Hepatocyte (in vitro differentiated cells): Measurements from ENCODE around the gene MED13L. TPM values are rescaled to one million over a fixed set of nuclear protein-coding genes. Genes with fewer than 3 reads are reported as not detected.

Experiments
- DNase-seq: peaks from one replicate; pipeline ENCODE4 v3.0.0-alpha.2; 2016; ENCODE audit warnings: low spot score
- H2AFZ ChIP-seq: fragments of 200-600 bp; sonication (generic); 2 replicates; pipeline ENCODE4 v1.6.0; 2016; ENCODE audit warnings: antibody characterized with exemption, mild to moderate bottlenecking
- H3K27ac ChIP-seq: fragments of 200-600 bp; sonication (generic); 2 replicates; pipeline ENCODE4 v1.5.1; 2016; ENCODE audit warnings: mild to moderate bottlenecking
- H3K27me3 ChIP-seq: fragments of 200-600 bp; sonication (generic); 2 replicates; pipeline ENCODE4 v1.6.1; 2016
- H3K36me3 ChIP-seq: fragments of 200-600 bp; sonication (generic); replicated peaks from 2 replicates; pipeline ENCODE4 v1.5.1; 2016; ENCODE audit warnings: low read depth; ENCODE audit not compliant: insufficient read depth
- H3K4me1 ChIP-seq: fragments of 200-600 bp; sonication (generic); 2 replicates; pipeline ENCODE4 v1.5.1; 2016; ENCODE audit warnings: mild to moderate bottlenecking, moderate library complexity; ENCODE audit not compliant: insufficient read depth
- H3K4me2 ChIP-seq: fragments of 200-600 bp; sonication (generic); 2 replicates; pipeline ENCODE4 v1.6.0; 2016
- H3K4me3 ChIP-seq: fragments of 200-600 bp; sonication (generic); 2 replicates; pipeline ENCODE4 v1.5.1; 2016; ENCODE audit warnings: mild to moderate bottlenecking
- H3K79me2 ChIP-seq: fragments of 200-600 bp; sonication (generic); 2 replicates; pipeline ENCODE4 v1.6.0; 2017; ENCODE audit warnings: mild to moderate bottlenecking
- H3K9me2 ChIP-seq: fragments of 200-600 bp; sonication (generic); replicated peaks from 2 replicates; pipeline ENCODE4 v1.6.0; 2017; ENCODE audit warnings: mild to moderate bottlenecking; ENCODE audit not compliant: insufficient read depth
- H3K9me3 ChIP-seq: fragments of 200-600 bp; sonication (generic); 2 replicates; pipeline ENCODE4 v1.5.1; 2016; ENCODE audit warnings: low read depth, mild to moderate bottlenecking
- H4K20me1 ChIP-seq: fragments of 200-600 bp; sonication (generic); 2 replicates; pipeline ENCODE4 v1.6.0; 2016; ENCODE audit warnings: mild to moderate bottlenecking; ENCODE audit not compliant: insufficient read depth, poor library complexity, severe bottlenecking
- EZH2 ChIP-seq: fragments of 200-600 bp; sonication (generic); IDR thresholded peaks from 2 replicates; pipeline ENCODE4 v1.6.1; 2016; ENCODE audit warnings: antibody characterized with exemption, mild to moderate bottlenecking, borderline replicate concordance
- EZH2phosphoT487 ChIP-seq: fragments of 200-600 bp; sonication (generic); IDR thresholded peaks from one replicate; pipeline ENCODE4 v1.6.1; 2018; ENCODE audit warnings: antibody characterized with exemption, mild to moderate bottlenecking, low read depth, moderate library complexity; ENCODE audit not compliant: unreplicated experiment, severe bottlenecking
- WGBS: methylation state at CpG from one replicate; pipeline ENCODE4 v1.1.6; 2016; ENCODE audit warnings: low lambda C conversion rate; ENCODE audit errors: missing lambda C conversion rate; 5-methylcytosine and 5-hydroxymethylcytosine counted together
- polyA plus RNA-seq: library from polyadenylated mRNA; unstranded; fragments of >200 nt; fragmentation: Nextera tagmentation; extraction: Ambion mirVana; gene quantifications from 2 replicates; pipeline ENCODE4 v1.2.1, GENCODE V29; 2016
- total RNA-seq: library from RNA; depleted of rRNA; stranded (reverse); fragments of >200 nt; gene quantifications from 2 replicates; pipeline ENCODE4 v1.2.3, GENCODE V29; 2014
- TF ChIP-seq, protein P1 (sequence below): fragments of 200-600 bp; sonication (generic); IDR thresholded peaks from 2 replicates; pipeline ENCODE4 v1.5.1; 2016; ENCODE audit warnings: antibody characterized with exemption, mild to moderate bottlenecking; ENCODE audit not compliant: poor library complexity

The MED13L gene
- total and polyA plus RNA-seq, 2 experiments from 2014 or later: 23.7 to 135 TPM

GRCh38 chr12:116182359-116183063 is 95.0 kb downstream of the MED13L start:
- no peaks in the 10 kb centered on the region for H3K9me2 ChIP-seq
- H3K4me2 ChIP-seq: no peak overlapping the region
- H3K4me3 ChIP-seq: no peak overlapping the region
- no peaks in the 10 kb centered on the region for H3K36me3 ChIP-seq
- H3K27me3 ChIP-seq: no peaks in the 10 kb centered on the region
- H4K20me1 ChIP-seq: peaks cover 98% of the 10 kb centered on the region
- H3K79me2 ChIP-seq: peaks cover 100% of the 10 kb centered on the region
- no peak for DNase-seq
- H3K27ac ChIP-seq: no peak overlapping the region
- TF ChIP-seq EZH2phosphoT487 (no peak), EZH2 (no peak)
- TF ChIP-seq, protein P1, sequence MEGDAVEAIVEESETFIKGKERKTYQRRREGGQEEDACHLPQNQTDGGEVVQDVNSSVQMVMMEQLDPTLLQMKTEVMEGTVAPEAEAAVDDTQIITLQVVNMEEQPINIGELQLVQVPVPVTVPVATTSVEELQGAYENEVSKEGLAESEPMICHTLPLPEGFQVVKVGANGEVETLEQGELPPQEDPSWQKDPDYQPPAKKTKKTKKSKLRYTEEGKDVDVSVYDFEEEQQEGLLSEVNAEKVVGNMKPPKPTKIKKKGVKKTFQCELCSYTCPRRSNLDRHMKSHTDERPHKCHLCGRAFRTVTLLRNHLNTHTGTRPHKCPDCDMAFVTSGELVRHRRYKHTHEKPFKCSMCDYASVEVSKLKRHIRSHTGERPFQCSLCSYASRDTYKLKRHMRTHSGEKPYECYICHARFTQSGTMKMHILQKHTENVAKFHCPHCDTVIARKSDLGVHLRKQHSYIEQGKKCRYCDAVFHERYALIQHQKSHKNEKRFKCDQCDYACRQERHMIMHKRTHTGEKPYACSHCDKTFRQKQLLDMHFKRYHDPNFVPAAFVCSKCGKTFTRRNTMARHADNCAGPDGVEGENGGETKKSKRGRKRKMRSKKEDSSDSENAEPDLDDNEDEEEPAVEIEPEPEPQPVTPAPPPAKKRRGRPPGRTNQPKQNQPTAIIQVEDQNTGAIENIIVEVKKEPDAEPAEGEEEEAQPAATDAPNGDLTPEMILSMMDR: no peak
- no peaks in the 10 kb centered on the region for H3K9me3 ChIP-seq
- 38% methylated on average over 1 of the region's 1 CpG for WGBS
- peaks cover 19% of the 10 kb centered on the region for H3K4me1 ChIP-seq
- H2AFZ ChIP-seq: no peak overlapping the region

- peaks cover 98% of the 10 kb centered on the region for H4K20me1 ChIP-seq
- no peaks in the 10 kb centered on the region for H3K36me3 ChIP-seq
- H3K27ac ChIP-seq: no peak overlapping the region
- H3K4me3 ChIP-seq: no peak overlapping the region
- H3K9me3 ChIP-seq: no peaks in the 10 kb centered on the region
- TF ChIP-seq EZH2: no peak
- TF ChIP-seq EZH2phosphoT487: no peak
- TF ChIP-seq, protein P1: no peak
- H3K79me2 ChIP-seq: peaks cover 100% of the 10 kb centered on the region
- H3K4me1 ChIP-seq: peaks cover 8% of the 10 kb centered on the region
- 96% methylated on average over 3 of the region's 3 CpGs for WGBS
- DNase-seq: no peak
- H3K27me3 ChIP-seq: no peaks in the 10 kb centered on the region
- H2AFZ ChIP-seq: no peak overlapping the region
- no peak overlapping the region for H3K4me2 ChIP-seq
- H3K9me2 ChIP-seq: no peaks in the 10 kb centered on the region
Measured at GRCh38 chr12:116180448-116180847, 97.0 kb downstream of the MED13L start.

- no peak overlapping the region for H3K4me2 ChIP-seq
- no peak overlapping the region for H3K4me3 ChIP-seq
- no peaks in the 10 kb centered on the region for H3K27me3 ChIP-seq
- TF ChIP-seq EZH2phosphoT487 (no peak), EZH2 (no peak)
- TF ChIP-seq, protein P1: no peak
- peaks cover 98% of the 10 kb centered on the region for H4K20me1 ChIP-seq
- no peak overlapping the region for H3K27ac ChIP-seq
- no peak overlapping the region for H2AFZ ChIP-seq
- H3K36me3 ChIP-seq: no peaks in the 10 kb centered on the region
- H3K9me2 ChIP-seq: no peaks in the 10 kb centered on the region
- WGBS: 98% methylated on average over 5 of the region's 5 CpGs
- H3K4me1 ChIP-seq: peaks cover 8% of the 10 kb centered on the region
- no peaks in the 10 kb centered on the region for H3K9me3 ChIP-seq
- no peak for DNase-seq
- peaks cover 100% of the 10 kb centered on the region for H3K79me2 ChIP-seq
Measured at GRCh38 chr12:116179384-116179783, 98.1 kb downstream of the MED13L start.
